DMS153 treated with DMSO at 0.1 percent for 48 hours (cell line): ENCODE measurements around the gene TREML1.

Experiments
- DNase-seq: peaks from one replicate; lab custom pipeline; 2025; ENCODE audit not compliant: unreplicated experiment; lab: John Stamatoyannopoulos, UW

TREML1 gene

DNA sequence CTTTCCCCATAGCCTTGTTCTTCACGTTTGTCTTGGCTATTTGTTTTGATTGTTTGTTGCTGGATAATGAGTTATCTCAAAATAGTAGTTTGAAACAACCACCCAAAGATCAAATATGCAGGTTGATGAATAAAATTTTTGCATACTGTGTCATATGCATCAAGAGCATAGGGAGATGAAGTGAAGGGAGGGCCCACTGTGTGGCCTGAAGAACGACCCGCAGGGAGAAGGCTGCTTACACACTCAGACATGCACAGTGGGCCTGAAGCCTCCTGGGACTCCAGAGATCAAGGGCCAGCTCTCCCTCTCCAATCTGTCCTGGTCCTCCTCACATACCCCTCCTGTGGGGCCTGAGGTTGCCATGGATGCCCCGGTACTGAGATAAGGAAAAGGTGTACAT lies 25.0 kb upstream of the TREML1 start:
- no peak for DNase-seq

DNA sequence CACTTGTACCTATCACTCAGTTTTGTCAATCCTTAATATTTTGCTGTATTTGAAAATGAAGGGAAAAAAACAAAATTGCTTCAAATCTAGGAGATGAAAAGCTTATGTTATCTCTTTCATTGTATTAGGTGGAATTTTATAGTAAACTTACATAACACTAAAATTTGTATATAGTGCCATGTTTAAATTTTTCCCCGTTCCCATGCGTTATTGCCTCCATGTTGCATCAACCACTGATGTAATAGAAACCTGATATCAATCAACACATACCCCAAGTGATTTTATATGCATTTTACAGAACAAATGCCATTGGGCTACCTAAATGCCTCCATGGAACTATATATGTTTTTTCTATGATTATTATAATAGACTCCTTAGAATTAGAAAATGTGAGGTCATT lies 23.5 kb upstream of the TREML1 start:
- DNase-seq, result no peak

DNA sequence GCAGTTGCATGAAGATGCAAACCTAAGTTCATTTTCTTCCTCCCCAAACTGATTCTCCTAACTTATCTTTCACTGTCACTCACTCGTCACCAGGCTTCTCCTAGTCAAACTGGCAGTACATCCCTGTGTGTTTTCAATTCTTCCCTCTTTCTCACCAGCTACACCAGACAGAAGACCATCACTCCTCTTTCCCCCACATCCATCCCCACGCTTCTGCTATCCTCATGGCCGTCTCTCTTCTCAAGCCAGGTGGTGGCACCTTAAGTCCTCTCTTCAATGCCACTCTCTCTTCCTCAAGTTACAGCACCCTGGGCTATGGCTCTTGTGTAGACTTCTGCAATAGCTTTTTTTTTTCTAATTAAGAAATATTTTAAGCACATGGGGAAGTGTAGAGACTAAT lies 23.1 kb upstream of the TREML1 start:
- no peak for DNase-seq

DNA sequence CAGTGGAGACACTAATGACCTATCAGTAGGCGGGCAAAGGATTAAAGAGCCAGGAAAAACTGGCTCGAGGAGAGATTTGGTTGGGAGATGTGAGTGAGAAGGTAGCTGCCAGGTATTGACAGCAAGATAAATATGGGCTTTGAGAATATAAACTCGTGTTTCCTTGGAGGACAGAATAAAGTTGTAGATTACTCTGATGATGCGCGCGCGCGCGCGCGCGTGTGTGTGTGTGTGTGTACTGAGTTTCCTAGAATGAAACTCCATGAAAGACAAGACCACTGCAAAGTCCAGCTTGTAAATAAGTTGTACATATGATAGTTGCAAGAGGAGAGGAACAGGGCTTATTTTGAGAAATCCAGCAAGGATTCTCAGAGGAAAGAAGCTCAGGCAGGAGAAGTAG lies 22.0 kb upstream of the TREML1 start:
- DNase-seq, result no peak

DNA sequence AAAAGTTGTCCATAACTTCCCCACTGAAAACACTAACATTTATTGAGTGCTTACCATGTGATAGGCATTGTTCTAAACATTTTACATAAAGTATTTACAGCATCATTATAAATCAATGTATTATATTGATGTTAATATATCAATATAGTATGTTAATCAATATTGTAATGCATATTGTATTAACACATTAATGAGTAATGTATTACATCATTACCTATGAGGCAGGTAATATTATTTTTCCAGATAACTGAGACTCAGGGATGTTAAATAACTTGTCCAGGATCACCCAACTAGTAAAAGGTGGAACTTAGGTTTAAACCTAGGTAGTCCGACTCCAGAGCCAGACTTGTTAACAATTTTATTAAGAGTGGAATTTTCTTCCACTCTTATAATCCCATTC lies 20.9 kb upstream of the TREML1 start:
- no peak for DNase-seq

DNA sequence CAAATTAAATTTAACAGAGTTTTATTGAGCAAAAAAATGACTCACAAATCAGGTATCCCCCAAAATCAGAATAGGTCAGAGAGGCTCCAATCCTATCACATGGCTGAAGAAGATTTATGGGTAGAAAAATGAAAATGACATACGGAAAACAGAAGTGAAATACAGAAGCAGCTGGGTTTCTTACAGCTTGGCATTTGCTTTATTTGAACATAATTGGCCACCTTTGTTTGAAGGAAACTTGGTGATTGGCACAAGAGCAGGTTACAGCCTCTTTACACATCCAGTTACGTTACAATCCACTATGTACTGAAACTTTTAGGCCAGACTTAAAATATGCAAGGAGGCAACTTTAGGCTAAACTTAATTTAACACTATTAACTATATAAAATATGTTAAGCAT lies 20.5 kb upstream of the TREML1 start:
- no peak for DNase-seq

DNA sequence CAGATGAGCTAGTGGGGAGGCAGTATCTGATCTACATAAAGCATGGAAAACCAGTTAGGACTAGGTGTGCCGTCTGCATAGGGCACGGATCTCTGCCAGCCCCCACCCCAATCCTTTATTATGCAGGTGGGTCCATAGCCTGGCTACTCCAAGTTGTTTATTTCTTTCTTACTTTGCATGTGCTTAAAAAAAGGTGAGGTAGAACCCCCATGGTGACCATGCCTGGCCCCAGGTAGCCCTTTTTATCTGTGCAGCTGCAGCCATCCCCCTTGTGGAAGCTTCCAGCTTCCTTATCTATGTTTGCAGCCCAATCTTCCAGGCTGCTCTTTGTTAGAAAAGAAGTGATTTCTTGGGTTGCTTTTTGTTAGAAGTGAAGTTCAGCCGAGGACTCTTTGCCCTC lies 17.8 kb upstream of the TREML1 start:
- DNase-seq, result no peak

DNA sequence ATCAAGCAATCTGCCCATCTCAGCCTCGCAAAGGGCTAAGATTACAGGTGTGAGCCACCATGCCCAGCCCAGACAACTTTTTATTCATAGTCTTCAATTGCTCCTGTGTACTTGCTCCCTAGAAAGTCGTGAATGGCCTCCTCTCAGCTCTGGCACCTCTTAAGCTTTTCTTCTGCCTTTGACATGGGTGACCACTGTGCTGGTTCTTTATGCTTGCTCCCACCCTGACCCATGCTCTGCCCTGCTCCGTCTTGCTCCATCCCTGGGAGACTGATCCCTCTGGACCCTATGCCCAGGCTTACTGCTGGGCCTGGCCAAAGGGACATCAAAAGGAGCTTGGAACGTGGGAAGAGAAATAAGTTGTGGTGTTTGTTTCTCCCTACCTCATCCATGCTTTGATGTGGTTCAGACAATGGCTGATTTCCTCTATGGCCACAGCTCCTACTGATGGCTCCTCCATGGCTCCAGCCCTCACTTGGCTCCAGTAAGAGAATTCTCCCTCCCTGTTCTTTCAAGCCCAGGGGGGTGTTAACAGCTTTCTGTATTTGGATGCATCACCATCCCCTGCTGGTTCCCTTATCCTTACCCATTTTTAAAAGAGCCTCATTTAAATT lies 16.5 kb upstream of the TREML1 start:
- no peak for DNase-seq

DNA sequence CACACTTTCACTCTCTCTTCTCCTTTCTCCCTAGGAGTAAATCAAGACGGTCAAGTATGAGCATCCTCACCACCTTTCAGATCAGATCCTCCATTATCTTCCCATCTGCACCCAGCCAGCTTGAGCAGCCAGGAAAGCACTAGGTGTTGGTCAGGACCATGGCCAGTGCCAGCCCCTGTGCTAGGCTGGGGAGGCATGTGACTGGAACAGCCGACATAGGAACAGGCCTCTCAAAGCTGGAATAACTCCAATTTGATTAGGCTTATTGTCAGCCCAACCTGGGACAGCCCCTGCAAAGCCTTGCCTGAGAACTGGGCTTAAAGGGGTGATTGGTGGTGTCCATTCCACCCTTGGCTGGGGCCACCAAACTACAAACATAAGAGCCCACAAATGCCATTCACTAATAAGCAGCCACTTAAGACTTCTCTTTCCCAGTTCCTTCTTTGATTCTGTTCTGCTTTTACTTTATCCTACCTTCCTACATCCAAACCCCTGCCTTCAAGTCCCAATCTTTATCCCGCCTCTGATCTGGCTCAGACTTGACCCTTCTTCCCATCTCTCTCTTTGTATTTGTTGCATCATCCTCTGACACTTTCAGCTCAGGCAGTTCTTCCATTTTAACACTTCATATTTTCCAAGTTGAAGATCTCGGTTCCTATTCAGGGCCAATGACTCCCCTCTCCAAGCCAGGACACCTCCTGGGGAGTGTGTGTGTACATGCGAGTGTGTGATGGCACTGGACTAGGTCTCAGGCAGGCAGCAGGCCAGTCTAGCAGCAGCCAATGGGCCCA lies 13.2 kb upstream of the TREML1 start:
- no peak for DNase-seq

DNA sequence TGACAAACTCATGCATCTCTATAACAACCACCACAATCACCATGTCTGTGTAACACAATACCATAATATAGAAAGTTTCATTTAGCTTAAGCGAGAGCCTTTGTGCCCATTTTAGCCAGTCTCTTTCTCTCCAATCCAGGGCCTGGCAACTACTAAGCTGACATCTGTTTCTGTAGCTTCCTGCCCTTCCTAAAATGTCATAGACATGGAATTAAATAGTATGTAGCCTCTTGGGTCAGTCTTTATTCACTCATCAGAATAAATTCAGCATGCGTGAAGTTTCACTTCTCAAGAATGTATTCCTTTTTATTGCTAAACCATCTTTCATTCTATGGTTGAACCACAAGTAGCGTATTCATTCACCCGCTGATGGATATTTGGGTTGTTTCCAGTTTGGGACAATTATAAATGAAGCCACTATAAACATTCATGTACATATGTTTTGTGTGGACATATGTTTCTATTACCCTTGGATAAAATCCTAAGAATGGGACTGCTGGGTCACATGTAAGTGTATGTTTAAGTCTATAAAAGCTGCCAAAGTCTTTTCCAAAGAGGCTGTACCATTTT lies 10.5 kb upstream of the TREML1 start:
- no peak for DNase-seq

DNA sequence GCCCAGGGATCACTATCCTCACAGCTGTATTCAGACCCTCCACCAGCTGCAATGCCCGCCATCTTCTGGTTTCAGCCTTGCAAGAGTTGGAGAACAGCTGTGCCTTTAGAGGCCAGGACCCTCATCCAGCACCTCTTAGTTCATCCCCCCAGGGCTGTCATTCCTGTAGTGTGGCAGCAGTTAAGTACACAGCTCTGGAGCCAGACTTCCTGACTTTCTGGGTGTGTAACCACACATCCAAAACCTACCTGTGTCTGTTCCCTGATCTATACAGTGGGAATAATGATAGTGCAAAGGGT lies 9.2 kb upstream of the TREML1 start:
- DNase-seq, result no peak

DNA sequence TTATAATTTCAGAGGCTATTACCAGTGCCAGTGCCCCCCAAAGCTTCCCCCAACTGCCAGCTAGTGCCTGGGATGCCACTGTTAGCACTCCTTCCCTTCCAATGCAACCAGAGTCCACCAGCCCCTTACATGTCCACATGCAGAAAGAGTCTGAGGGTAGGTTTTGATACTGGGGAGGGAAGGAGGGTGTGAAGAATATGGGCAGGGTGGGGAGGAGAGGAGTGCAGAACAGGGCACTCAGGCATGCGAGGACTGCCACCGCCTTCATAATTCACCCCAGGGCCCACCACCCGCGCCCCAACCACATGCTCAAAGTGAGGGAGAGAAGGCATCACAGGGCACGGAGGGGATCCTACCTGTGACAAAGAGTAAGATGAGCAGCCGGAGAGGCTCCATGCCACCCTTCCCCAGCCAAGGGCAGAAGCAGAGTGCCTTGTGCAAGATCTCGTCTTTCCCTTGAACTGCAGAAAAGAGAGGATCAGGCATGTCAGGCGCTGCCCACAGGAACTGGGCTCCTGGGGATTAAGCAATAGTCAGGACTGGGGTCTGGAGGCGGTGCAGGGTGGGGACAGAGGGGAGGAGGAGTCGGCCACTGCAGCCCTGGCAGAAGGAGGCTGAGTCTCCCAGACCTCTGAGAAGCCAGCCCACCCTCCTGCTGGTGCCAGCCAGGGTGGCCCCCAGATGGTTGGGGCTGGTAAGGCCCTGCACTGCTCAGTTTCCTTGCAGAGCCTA lies 8.7 kb upstream of the TREML1 start, which contains the start of gene TREM2:
Gene TREM2 (minus strand): TSS at position 430 of the 732 bp plus-strand sequence. CDS start 34 bp downstream, at position 396.
- no peak for DNase-seq

DNA sequence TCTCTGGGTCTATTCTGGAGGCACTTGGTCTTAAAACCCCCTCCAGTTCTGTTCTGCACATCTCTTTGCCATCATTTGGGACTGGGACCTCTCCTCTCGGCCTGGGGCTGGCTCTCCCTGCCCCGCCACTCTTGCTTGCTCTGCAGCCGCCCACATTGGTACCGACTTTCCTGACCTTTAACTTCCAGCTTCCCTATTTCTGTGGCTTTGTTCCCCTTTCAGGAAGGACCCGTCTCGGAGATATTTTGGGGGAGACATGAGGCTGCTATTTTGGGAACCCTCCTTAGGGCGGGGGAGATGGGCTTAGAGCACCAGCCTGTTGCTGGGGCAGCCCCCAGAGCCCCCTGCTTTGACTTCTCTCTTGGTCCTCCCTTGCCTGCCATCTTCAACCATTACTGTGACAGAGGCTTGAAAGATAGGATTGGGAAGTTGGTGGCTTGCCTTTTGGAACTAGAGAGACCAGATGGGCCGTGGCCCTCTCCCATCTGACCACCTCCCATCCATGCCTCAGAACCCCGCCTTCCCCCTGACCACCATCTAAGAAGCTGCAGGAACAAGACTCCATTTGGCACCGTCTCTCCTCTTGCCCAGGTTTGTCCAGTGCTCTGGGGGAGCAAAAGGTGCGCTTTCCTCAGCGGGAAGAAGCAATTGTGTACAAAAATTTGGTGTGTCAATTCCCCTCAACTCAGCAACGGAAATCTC lies 7.9 kb upstream of the TREML1 start:
- no peak for DNase-seq

DNA sequence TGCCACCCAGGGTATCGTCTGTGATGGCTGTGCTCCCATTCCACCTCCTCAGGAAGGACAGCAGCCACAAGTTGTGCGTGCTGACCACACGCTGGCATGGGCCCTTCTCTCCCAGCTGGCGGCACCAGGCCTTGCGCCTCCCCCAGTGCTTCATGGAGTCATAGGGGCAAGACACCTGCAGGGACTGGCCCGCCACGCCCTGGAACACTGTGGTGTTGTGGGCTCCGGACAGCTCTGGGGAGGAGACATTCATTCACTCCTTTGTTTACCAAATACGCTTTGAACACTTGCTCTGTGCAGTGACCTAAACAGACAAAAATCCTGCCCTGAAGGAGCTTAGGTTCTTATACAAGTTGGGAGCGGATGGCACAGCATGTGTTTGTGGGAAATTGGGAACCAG lies 7.2 kb upstream of the TREML1 start:
- DNase-seq, result no peak

DNA sequence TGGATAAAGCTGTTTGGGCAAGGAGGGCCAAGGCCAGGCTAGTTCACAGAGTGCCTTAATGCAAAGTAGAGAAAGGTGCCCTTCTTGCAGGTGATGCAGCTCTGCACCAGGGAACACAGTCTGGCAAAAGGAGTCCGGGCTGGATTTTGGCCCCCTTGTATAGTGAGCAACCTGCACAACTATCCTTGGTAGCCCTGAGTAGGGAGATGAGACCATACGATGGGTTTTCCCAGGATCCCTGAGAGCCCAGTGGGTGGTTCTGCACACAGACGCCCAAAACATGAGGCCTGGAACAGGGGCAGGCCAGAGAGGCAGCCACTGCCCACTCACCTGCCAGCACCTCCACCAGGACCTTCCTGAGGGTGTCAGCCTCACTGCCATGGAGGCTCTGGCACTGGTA lies 6.8 kb upstream of the TREML1 start:
- DNase-seq, result no peak

DNA sequence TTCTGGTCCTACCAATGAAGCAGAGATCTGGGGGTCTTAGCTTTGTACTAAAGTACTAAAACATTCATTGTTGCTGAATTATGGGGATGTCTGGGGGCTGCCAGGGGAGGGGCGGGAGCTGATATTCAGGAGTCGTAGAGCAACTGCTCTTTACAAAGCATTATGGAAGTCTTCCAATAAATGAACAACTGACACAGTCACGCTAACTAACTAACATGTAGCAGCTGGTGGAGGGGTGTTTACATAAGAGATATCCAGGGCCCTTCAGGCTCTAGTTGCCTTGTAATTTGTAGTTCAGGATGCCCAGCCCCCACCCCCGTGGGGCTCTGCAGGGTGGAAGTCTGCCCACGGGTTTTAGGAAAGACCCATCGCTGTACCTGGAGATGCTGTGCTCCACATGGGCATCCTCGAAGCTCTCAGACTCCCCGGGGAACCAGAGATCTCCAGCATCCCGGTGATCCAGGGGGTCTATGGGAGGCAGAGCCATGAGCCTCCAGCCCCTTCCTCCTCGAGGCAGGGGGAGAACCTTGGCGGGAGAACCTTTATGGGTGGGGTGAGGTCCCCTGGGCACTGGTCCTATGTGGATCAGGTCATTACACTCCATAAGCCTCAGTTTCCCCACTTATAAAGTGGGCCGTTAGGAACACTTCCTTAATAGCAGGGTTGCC lies 5.4 kb upstream of the TREML1 start:
- DNase-seq, result peak; percentile 73

DNA sequence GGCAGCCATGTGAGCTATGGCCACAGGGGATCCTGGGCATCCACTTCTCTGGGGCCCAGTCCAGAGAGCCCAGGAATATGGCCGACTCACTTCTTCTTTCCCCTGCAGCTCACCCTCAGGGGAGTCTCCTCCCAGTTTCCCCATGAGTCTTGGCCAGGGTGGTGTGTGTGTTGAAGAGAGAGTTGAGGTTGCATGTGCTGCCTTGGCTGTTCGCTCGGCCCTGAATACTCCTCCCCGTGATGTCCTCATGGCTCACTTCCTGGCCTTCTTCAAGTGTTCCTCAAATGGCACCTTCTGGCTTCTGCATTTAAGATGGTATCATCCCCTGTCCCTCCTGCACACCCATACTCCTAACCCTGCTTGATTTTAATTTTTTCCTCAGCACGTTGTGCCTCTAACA lies 3.2 kb upstream of the TREML1 start:
- DNase-seq, result no peak

DNA sequence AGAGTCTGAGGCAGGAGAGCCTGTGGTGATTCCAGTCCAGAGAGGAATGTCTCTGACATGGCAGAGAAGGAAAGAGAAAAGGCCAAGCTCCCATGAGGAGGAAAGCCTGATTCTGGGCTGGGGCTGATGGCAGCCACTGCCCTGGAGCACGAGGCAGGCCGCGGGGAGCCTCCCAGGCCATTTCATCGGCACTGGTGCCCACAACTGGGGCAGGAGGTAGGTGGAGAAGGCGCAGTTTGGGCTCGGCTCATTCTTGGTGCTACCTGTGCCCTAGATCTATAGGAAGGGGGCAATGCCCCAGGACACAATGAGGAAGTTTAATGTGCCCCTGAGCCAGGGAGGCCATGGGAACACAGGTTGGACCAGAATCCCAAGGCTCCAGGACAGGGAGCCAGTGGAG lies 2.6 kb upstream of the TREML1 start:
- no peak for DNase-seq

DNA sequence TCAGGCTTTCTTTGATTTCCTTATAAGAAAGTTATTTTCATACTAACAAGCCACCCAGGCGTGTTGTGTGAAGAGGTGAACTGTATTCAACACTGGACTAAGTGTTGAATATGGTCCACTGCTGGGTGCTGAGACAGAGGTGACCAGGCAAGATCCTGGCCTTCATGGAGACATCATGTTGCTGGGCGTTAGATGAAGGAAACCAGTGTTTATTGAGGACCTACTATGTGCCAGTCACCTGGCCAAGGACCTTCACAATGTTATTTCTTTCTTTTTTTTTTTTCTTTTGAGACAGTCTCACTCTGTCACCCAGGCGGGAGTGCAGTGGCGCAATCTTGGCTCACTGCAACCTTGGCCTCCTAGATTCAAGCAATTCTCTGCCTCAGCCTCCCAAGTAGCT lies 1.9 kb upstream of the TREML1 start:
- no peak for DNase-seq

DNA sequence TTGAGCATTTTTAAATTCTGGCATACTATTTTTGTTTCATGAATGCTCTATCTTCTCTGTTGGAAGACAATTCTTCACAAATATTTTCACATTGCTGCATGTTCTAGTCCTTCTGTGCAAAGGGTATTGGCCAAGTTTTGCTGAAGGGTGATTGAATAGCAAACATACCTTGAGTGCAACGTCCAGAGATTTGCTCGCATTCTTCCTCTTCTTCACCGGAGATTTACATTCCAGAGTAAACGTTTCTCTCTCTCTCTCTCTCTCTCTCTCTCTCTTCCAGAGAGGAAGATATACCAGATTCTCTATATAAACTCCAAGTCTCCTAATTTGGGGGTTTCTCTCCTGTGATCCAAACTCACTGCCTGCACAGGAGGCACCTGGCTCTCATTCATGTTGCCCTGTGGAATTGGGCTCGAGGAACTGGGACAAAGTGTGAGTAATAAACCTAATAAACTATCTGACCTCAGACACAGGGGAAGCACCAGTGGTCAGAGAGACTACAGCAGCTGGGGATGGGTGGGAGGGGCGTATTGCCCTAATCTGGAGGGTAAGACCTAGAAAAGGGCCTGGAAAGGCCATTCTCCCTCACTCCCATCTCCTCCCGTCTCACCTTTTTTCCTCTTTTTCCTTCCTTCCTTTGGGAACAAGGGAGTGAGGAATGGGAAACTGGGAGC lies 1.1 kb upstream of the TREML1 start:
- DNase-seq, result no peak
